ENCODE data around the gene PAPSS1.
"Not testable (repeated sequence)": the region's sequence is repeated elsewhere in the genome, so short reads cannot be mapped to it uniquely, and the experiment has no call there.

The PAPSS1 gene

GRCh38 chr4:107689912-107690587, 30.0 kb downstream of the PAPSS1 start:
- peak; percentile 1 for DNase-seq (ENCODE audit: low spot score)

GRCh38 chr4:107688421-107688820, 31.6 kb downstream of the PAPSS1 start:
- DNase-seq (ENCODE audit: low spot score) = no peak

- no peak for DNase-seq (ENCODE audit: low spot score)
Observed at GRCh38 chr4:107685740-107686139, 34.3 kb downstream of the PAPSS1 start.

GRCh38 chr4:107683873-107684272, 36.2 kb downstream of the PAPSS1 start:
- no peak for DNase-seq (ENCODE audit: low spot score)

GRCh38 chr4:107682306-107682705, 37.7 kb downstream of the PAPSS1 start:
- no peak for DNase-seq (ENCODE audit: low spot score)

- DNase-seq (ENCODE audit: low spot score) = no peak
Observed at GRCh38 chr4:107669068-107669467, 51.0 kb downstream of the PAPSS1 start.

- peak; percentile 2 for DNase-seq (ENCODE audit: low spot score)
Observed at GRCh38 chr4:107666134-107666533, 53.9 kb downstream of the PAPSS1 start.

- no peak for DNase-seq (ENCODE audit: low spot score)
Observed at GRCh38 chr4:107665001-107665400, 55.0 kb downstream of the PAPSS1 start.

- no peak for DNase-seq (ENCODE audit: low spot score)
Observed at GRCh38 chr4:107658400-107659336, 61.4 kb downstream of the PAPSS1 start.

GRCh38 chr4:107655289-107655688, 64.7 kb downstream of the PAPSS1 start:
- DNase-seq (ENCODE audit: low spot score) = no peak

- DNase-seq (ENCODE audit: low spot score) = no peak
Observed at GRCh38 chr4:107654694-107655093, 65.3 kb downstream of the PAPSS1 start.

GRCh38 chr4:107651408-107651807, 68.6 kb downstream of the PAPSS1 start:
- not testable (repeated sequence) for DNase-seq (ENCODE audit: low spot score)

- DNase-seq (ENCODE audit: low spot score) = no peak
Observed at GRCh38 chr4:107650251-107650650, 69.8 kb downstream of the PAPSS1 start.

- DNase-seq (ENCODE audit: low spot score) = no peak
Observed at GRCh38 chr4:107648178-107648991, 71.6 kb downstream of the PAPSS1 start.

- no peak for DNase-seq (ENCODE audit: low spot score)
Observed at GRCh38 chr4:107647591-107647990, 72.4 kb downstream of the PAPSS1 start.

- no peak for DNase-seq (ENCODE audit: low spot score)
Observed at GRCh38 chr4:107645604-107646003, 74.4 kb downstream of the PAPSS1 start.

- no peak for DNase-seq (ENCODE audit: low spot score)
Observed at GRCh38 chr4:107643021-107643420, 77.0 kb downstream of the PAPSS1 start.

GRCh38 chr4:107640878-107641277, 79.2 kb downstream of the PAPSS1 start:
- no peak for DNase-seq (ENCODE audit: low spot score)

GRCh38 chr4:107640197-107640596, 79.8 kb downstream of the PAPSS1 start:
- no peak for DNase-seq (ENCODE audit: low spot score)

GRCh38 chr4:107635735-107636134, 84.3 kb downstream of the PAPSS1 start:
- no peak for DNase-seq (ENCODE audit: low spot score)

GRCh38 chr4:107631560-107631959, 88.5 kb downstream of the PAPSS1 start:
- no peak for DNase-seq (ENCODE audit: low spot score)

- no peak for DNase-seq (ENCODE audit: low spot score)
Observed at GRCh38 chr4:107630185-107630705, 89.8 kb downstream of the PAPSS1 start.
